ENCODE measurements around the gene HECTD2.

HECTD2 gene

DNA sequence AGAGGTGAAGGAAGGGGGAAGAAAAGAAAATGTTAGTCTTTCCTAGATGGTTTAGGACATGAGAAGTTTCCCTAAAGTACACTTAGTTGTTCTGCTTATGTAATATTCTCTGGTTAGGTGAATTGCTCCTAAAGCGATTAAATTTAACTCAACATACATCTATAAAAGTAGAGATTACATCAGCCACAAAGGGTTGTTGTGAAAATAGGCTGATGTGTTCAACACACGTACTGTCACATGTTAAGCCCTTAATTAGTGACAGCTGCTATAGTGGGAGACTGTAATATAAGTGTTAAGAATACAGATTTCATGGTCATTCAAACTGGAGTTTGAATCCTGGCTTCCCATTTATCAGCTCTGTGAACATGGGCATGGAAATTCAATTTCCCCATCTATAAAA is 12.8 kb downstream of the HECTD2 start:
- Histone ChIP-seq H2AK5ac (ENCODE audit: low read length) (no peak overlapping the region), H4K91ac (ENCODE audit: low read depth, low read length) (no peak overlapping the region), H3K4me3 (ENCODE audit: low read depth, low read length) (no peak overlapping the region), H4K12ac (ENCODE audit: low read depth, low read length) (no peak overlapping the region), H2BK5ac (ENCODE audit: low read depth, low read length, poor library complexity) (no peak overlapping the region), H3K36me3 (ENCODE audit: control insufficient read depth in 1 of 2, insufficient read depth in 2 of 2, low read length in 2 of 2) (no peaks in the 10 kb centered on the region), H2BK12ac (ENCODE audit: low read length) (no peak overlapping the region), H3K79me1 (ENCODE audit: low read length) (no peaks in the 10 kb centered on the region), H3K4me2 (ENCODE audit: low read length) (no peak overlapping the region), H2AFZ (ENCODE audit: insufficient read depth, low read length, poor library complexity) (no peak overlapping the region), H2BK120ac (ENCODE audit: insufficient read depth, low read length, poor library complexity) (no peak overlapping the region), H3K23ac (ENCODE audit: low read length) (no peak overlapping the region), H3K4me1 (ENCODE audit: control insufficient read depth in 1 of 2, insufficient read depth in 2 of 2, low read length in 2 of 2) (no peaks in the 10 kb centered on the region), H3K79me2 (ENCODE audit: control insufficient read depth, insufficient read depth, low read length, poor library complexity) (no peaks in the 10 kb centered on the region), H3K27me3 (ENCODE audit: insufficient read depth, low read length) (no peaks in the 10 kb centered on the region), H3K14ac (ENCODE audit: low read length) (no peak overlapping the region), H4K8ac (ENCODE audit: low read depth, low read length) (no peak overlapping the region), H3K9ac (ENCODE audit: low read length) (no peak overlapping the region), H3K9me3 (ENCODE audit: insufficient read depth, low read depth, low read length) (no peaks in the 10 kb centered on the region), H3K27ac (ENCODE audit: low read depth, low read length) (no peak overlapping the region), H3K4ac (ENCODE audit: low read depth, low read length) (no peak overlapping the region), H3K18ac (ENCODE audit: low read length) (no peak overlapping the region)
- no peak for DNase-seq
- WGBS (ENCODE audit: extremely low coverage, insufficient coverage, insufficient read length): no CpG with 5 or more reads among the region's 2 CpGs

DNA sequence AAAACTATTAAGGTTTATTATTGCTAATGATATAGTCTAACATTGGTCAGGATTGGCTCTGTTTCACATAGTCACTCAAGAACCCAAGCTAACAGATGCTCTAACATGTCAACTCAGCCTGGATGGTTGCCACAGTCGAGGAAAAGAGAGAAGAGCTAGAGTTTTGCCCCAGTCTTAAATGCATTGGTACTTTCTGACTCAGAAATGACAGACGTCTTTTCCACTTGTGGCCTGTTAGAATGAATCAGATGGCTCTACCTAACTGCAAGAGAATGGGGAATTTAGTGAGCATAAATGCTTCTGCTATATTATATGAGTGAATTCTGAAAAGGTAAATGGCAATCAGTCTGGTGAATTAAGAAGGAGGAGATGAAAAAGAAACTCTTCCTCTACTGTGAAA is 13.9 kb downstream of the HECTD2 start:
- Histone ChIP-seq H2AFZ (ENCODE audit: insufficient read depth, low read length, poor library complexity) (no peak overlapping the region), H3K14ac (ENCODE audit: low read length) (no peak overlapping the region), H3K79me1 (ENCODE audit: low read length) (no peaks in the 10 kb centered on the region), H3K4me1 (ENCODE audit: control insufficient read depth in 1 of 2, insufficient read depth in 2 of 2, low read length in 2 of 2) (no peaks in the 10 kb centered on the region), H3K18ac (ENCODE audit: low read length) (no peak overlapping the region), H3K79me2 (ENCODE audit: control insufficient read depth, insufficient read depth, low read length, poor library complexity) (no peaks in the 10 kb centered on the region), H4K8ac (ENCODE audit: low read depth, low read length) (no peak overlapping the region), H2BK5ac (ENCODE audit: low read depth, low read length, poor library complexity) (no peak overlapping the region), H3K27me3 (ENCODE audit: insufficient read depth, low read length) (no peaks in the 10 kb centered on the region), H3K23ac (ENCODE audit: low read length) (no peak overlapping the region), H4K12ac (ENCODE audit: low read depth, low read length) (no peak overlapping the region), H2BK120ac (ENCODE audit: insufficient read depth, low read length, poor library complexity) (no peak overlapping the region), H3K4me3 (ENCODE audit: low read depth, low read length) (no peak overlapping the region), H3K4ac (ENCODE audit: low read depth, low read length) (no peak overlapping the region), H3K4me2 (ENCODE audit: low read length) (no peak overlapping the region), H3K9ac (ENCODE audit: low read length) (no peak overlapping the region), H4K91ac (ENCODE audit: low read depth, low read length) (no peak overlapping the region), H2BK12ac (ENCODE audit: low read length) (no peak overlapping the region), H3K9me3 (ENCODE audit: insufficient read depth, low read depth, low read length) (no peaks in the 10 kb centered on the region), H2AK5ac (ENCODE audit: low read length) (no peak overlapping the region), H3K27ac (ENCODE audit: low read depth, low read length) (no peak overlapping the region), H3K36me3 (ENCODE audit: control insufficient read depth in 1 of 2, insufficient read depth in 2 of 2, low read length in 2 of 2) (no peaks in the 10 kb centered on the region)
- no peak for DNase-seq
- no CpG with 5 or more reads among the region's 2 CpGs for WGBS (ENCODE audit: extremely low coverage, insufficient coverage, insufficient read length)

DNA sequence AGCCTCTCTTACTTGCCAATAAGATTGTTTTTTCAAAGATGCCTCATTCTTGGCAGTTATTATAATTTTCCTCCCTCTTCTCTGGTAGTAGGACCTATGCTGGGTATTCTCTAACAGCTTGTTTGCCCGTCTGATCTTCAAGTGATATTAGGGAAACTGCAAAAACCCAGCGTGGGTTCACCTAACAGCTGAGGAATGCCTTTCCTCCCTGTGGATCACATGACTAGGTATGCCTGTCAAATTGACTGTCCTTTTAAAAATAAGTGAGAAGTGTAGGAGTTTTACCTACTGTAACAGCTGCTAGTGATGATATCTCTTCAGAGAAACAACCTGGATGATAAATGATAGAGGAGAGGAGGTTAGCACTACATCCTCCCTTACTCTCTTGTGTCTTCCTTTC is 22.0 kb downstream of the HECTD2 start:
- Histone ChIP-seq H3K23ac (ENCODE audit: low read length) (no peak overlapping the region), H3K27me3 (ENCODE audit: insufficient read depth, low read length) (no peaks in the 10 kb centered on the region), H4K12ac (ENCODE audit: low read depth, low read length) (no peak overlapping the region), H3K79me2 (ENCODE audit: control insufficient read depth, insufficient read depth, low read length, poor library complexity) (no peaks in the 10 kb centered on the region), H2BK12ac (ENCODE audit: low read length) (no peak overlapping the region), H3K9ac (ENCODE audit: low read length) (no peak overlapping the region), H4K91ac (ENCODE audit: low read depth, low read length) (no peak overlapping the region), H3K4me3 (ENCODE audit: low read depth, low read length) (no peak overlapping the region), H2AFZ (ENCODE audit: insufficient read depth, low read length, poor library complexity) (no peak overlapping the region), H2BK120ac (ENCODE audit: insufficient read depth, low read length, poor library complexity) (no peak overlapping the region), H3K27ac (ENCODE audit: low read depth, low read length) (no peak overlapping the region), H4K8ac (ENCODE audit: low read depth, low read length) (no peak overlapping the region), H3K4me1 (ENCODE audit: control insufficient read depth in 1 of 2, insufficient read depth in 2 of 2, low read length in 2 of 2) (no peaks in the 10 kb centered on the region), H3K18ac (ENCODE audit: low read length) (no peak overlapping the region), H3K4ac (ENCODE audit: low read depth, low read length) (no peak overlapping the region), H2AK5ac (ENCODE audit: low read length) (no peak overlapping the region), H3K79me1 (ENCODE audit: low read length) (no peaks in the 10 kb centered on the region), H3K36me3 (ENCODE audit: control insufficient read depth in 1 of 2, insufficient read depth in 2 of 2, low read length in 2 of 2) (no peaks in the 10 kb centered on the region), H3K14ac (ENCODE audit: low read length) (no peak overlapping the region), H3K9me3 (ENCODE audit: insufficient read depth, low read depth, low read length) (no peaks in the 10 kb centered on the region), H2BK5ac (ENCODE audit: low read depth, low read length, poor library complexity) (no peak overlapping the region), H3K4me2 (ENCODE audit: low read length) (no peak overlapping the region)
- no CpG with 5 or more reads among the region's 2 CpGs for WGBS (ENCODE audit: extremely low coverage, insufficient coverage, insufficient read length)
- no peak for DNase-seq

DNA sequence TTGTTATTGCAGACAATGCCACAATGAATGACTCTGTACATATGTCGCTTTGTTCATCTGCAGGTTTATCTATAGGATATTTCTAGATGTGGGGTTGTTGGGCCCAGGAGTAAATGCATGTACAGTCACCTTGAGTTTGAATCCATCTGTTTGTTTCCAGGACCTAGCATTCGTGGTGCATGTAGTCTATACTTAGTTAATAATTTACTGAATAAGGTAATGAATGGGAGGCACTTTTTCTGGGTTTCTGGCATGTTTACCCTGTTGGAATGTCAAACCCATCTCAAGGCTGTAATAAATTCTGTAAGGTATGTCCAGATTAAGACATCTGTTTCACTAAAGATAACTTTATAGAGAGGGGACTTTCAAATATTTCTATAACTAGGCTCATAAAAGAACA is 23.5 kb downstream of the HECTD2 start:
- Histone ChIP-seq H2BK12ac (ENCODE audit: low read length) (no peak overlapping the region), H3K79me1 (ENCODE audit: low read length) (no peaks in the 10 kb centered on the region), H2AK5ac (ENCODE audit: low read length) (no peak overlapping the region), H2BK120ac (ENCODE audit: insufficient read depth, low read length, poor library complexity) (no peak overlapping the region), H3K27ac (ENCODE audit: low read depth, low read length) (no peak overlapping the region), H3K23ac (ENCODE audit: low read length) (no peak overlapping the region), H2AFZ (ENCODE audit: insufficient read depth, low read length, poor library complexity) (no peak overlapping the region), H3K27me3 (ENCODE audit: insufficient read depth, low read length) (no peaks in the 10 kb centered on the region), H4K12ac (ENCODE audit: low read depth, low read length) (no peak overlapping the region), H3K4me2 (ENCODE audit: low read length) (no peak overlapping the region), H3K4me3 (ENCODE audit: low read depth, low read length) (no peak overlapping the region), H3K9ac (ENCODE audit: low read length) (no peak overlapping the region), H3K36me3 (ENCODE audit: control insufficient read depth in 1 of 2, insufficient read depth in 2 of 2, low read length in 2 of 2) (no peaks in the 10 kb centered on the region), H4K91ac (ENCODE audit: low read depth, low read length) (no peak overlapping the region), H3K9me3 (ENCODE audit: insufficient read depth, low read depth, low read length) (no peaks in the 10 kb centered on the region), H4K8ac (ENCODE audit: low read depth, low read length) (no peak overlapping the region), H3K14ac (ENCODE audit: low read length) (no peak overlapping the region), H2BK5ac (ENCODE audit: low read depth, low read length, poor library complexity) (no peak overlapping the region), H3K79me2 (ENCODE audit: control insufficient read depth, insufficient read depth, low read length, poor library complexity) (no peaks in the 10 kb centered on the region), H3K18ac (ENCODE audit: low read length) (no peak overlapping the region), H3K4ac (ENCODE audit: low read depth, low read length) (no peak overlapping the region), H3K4me1 (ENCODE audit: control insufficient read depth in 1 of 2, insufficient read depth in 2 of 2, low read length in 2 of 2) (no peaks in the 10 kb centered on the region)
- no peak for DNase-seq
- no CpG with 5 or more reads among the region's 2 CpGs for WGBS (ENCODE audit: extremely low coverage, insufficient coverage, insufficient read length)

Data from trophoblast cell (in vitro differentiated cells and primary cell).